ENCODE data around the gene TTC28. TPM values are rescaled to one million over a fixed set of nuclear protein-coding genes. Genes with fewer than 3 reads are reported as not detected.

TTC28 gene
- total RNA-seq, 1 donor from 2014 or later, result 1.3 TPM

GRCh38 chr22:28244757-28245156 lies 434.9 kb downstream of the TTC28 start:
- FAIRE-seq (no peak), DNase-seq (ENCODE audit: low read depth) (no peak)
- Histone ChIP-seq H3K36me3 (ENCODE audit: control insufficient read depth, insufficient read depth, low read length) (no peaks in the 10 kb centered on the region), H3K4me3 (ENCODE audit: low read depth, low read length) (no peak overlapping the region), H3K27me3 (ENCODE audit: control insufficient read depth, insufficient read depth, low read length) (no peaks in the 10 kb centered on the region)
- no peak for TF ChIP-seq CTCF (IDR thresholded peaks at IDR 0.05; ENCODE audit: insufficient read depth, low read length, severe bottlenecking)

GRCh38 chr22:28243539-28243938 lies 436.1 kb downstream of the TTC28 start:
- TF ChIP-seq CTCF (IDR thresholded peaks at IDR 0.05; ENCODE audit: insufficient read depth, low read length, severe bottlenecking), result no peak
- Histone ChIP-seq H3K36me3 (ENCODE audit: control insufficient read depth, insufficient read depth, low read length) (no peaks in the 10 kb centered on the region), H3K27me3 (ENCODE audit: control insufficient read depth, insufficient read depth, low read length) (peaks cover 2% of the 10 kb centered on the region), H3K4me3 (ENCODE audit: low read depth, low read length) (no peak overlapping the region)
- FAIRE-seq, result no peak
- DNase-seq (ENCODE audit: low read depth), result peak; percentile 13

- Histone ChIP-seq H3K36me3 (ENCODE audit: control insufficient read depth, insufficient read depth, low read length) (no peaks in the 10 kb centered on the region), H3K27me3 (ENCODE audit: control insufficient read depth, insufficient read depth, low read length) (peaks cover 2% of the 10 kb centered on the region), H3K4me3 (ENCODE audit: low read depth, low read length) (no peak overlapping the region)
- FAIRE-seq (no peak), DNase-seq (ENCODE audit: low read depth) (no peak)
- TF ChIP-seq CTCF (IDR thresholded peaks at IDR 0.05; ENCODE audit: insufficient read depth, low read length, severe bottlenecking), result no peak
Observed at GRCh38 chr22:28241656-28242290, 437.9 kb downstream of the TTC28 start.

DNA sequence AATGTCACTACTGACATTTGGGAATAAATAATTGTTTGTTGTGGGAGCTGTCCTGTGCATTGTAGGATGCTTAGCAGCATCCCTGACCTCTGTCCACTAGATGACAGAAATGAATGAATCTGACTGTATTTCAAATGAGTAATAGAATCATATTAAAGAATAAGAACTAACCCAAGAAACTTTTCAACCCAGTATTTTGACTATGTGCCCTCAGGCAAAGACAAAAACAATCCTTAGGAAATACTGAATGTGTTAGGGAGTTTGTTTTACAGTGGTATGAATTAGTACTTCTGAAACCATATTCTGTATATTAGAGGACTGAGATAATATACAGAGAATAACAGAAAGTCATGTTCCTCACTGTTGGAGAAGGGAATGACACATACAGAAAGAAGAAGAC lies 439.7 kb downstream of the TTC28 start:
- H3K27me3 ChIP-seq (ENCODE audit: control insufficient read depth, insufficient read depth, low read length), result peaks cover 2% of the 10 kb centered on the region
- no peak for DNase-seq (ENCODE audit: low read depth)
- H3K4me3 ChIP-seq (ENCODE audit: low read depth, low read length), result no peak overlapping the region
- TF ChIP-seq CTCF (IDR thresholded peaks at IDR 0.05; ENCODE audit: insufficient read depth, low read length, severe bottlenecking), result no peak
- H3K36me3 ChIP-seq (ENCODE audit: control insufficient read depth, insufficient read depth, low read length), result no peaks in the 10 kb centered on the region
- FAIRE-seq, result no peak

DNA sequence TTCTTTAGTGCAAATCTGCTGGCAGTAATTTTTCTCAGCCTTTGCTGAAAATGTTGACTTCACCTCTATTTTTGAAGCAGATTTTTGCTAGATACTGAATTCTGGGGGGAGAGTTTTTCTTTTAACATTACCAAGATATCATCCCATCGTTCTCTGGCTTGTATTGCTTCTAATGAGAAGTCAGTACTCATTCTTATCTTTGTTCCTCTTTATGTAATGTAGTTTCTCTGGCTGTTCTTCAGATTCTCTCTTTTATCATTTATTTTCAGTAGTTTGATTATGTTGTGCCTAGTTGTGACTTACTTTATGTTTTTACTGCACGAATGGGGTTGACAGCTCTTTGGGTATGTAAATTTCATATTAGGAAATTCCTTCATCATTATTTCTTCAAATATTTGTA lies 441.9 kb downstream of the TTC28 start:
- Histone ChIP-seq H3K27me3 (ENCODE audit: control insufficient read depth, insufficient read depth, low read length) (peaks cover 2% of the 10 kb centered on the region), H3K4me3 (ENCODE audit: low read depth, low read length) (no peak overlapping the region), H3K36me3 (ENCODE audit: control insufficient read depth, insufficient read depth, low read length) (no peaks in the 10 kb centered on the region)
- FAIRE-seq, result no peak
- TF ChIP-seq CTCF (IDR thresholded peaks at IDR 0.05; ENCODE audit: insufficient read depth, low read length, severe bottlenecking), result no peak
- no peak for DNase-seq (ENCODE audit: low read depth)

- peaks cover 2% of the 10 kb centered on the region for H3K27me3 ChIP-seq (ENCODE audit: control insufficient read depth, insufficient read depth, low read length)
- no peaks in the 10 kb centered on the region for H3K36me3 ChIP-seq (ENCODE audit: control insufficient read depth, insufficient read depth, low read length)
- no peak for FAIRE-seq
- TF ChIP-seq CTCF (IDR thresholded peaks at IDR 0.05; ENCODE audit: insufficient read depth, low read length, severe bottlenecking), result no peak
- DNase-seq (ENCODE audit: low read depth), result no peak
- H3K4me3 ChIP-seq (ENCODE audit: low read depth, low read length), result no peak overlapping the region
Observed at GRCh38 chr22:28237112-28237511, 442.5 kb downstream of the TTC28 start.

Data from bronchial epithelial cell (primary cell).